Peyer's patch (tissue), 4 donors: Measurements from ENCODE around the gene ACSS1. TPM values are rescaled to one million over a fixed set of nuclear protein-coding genes. Genes with fewer than 3 reads are reported as not detected.

Experiments used
- DNase-seq, 3 donors: peaks; one replicate each; pipeline ENCODE4 v3.0.0-alpha.2; 2017 to 2019
- H3K27ac ChIP-seq, 4 donors: fragments of 200-600 bp; sonication (generic); one replicate each; pipeline ENCODE4 v1.5.1; 2016 to 2019
- H3K27me3 ChIP-seq, 2 donors: fragments of 200-600 bp; sonication (generic); one replicate each; pipeline ENCODE4 v1.5.1; 2019
- H3K36me3 ChIP-seq, 3 donors: fragments of 200-600 bp; sonication (generic); one replicate each; pipeline ENCODE4 v1.5.1; 2016 to 2019
- H3K4me1 ChIP-seq, 4 donors: fragments of 200-600 bp; sonication (generic); one replicate each; pipeline ENCODE4 v1.5.1; 2016 to 2019
- H3K4me3 ChIP-seq, 4 donors: fragments of 200-600 bp; sonication (generic); 1 replicate in 3 of 4; 2 replicates in 1 of 4; pipeline ENCODE4 v1.5.1; 2016 to 2019; ENCODE audit warnings: mild to moderate bottlenecking in 1 of 4
- H3K9me3 ChIP-seq, 4 donors: fragments of 200-600 bp; sonication (generic); one replicate each; pipeline ENCODE4 v1.5.1; 2016 to 2019; ENCODE audit warnings: mild to moderate bottlenecking in 1 of 4
- POLR2A ChIP-seq, 2 donors: fragments of 450-650 bp; IDR thresholded peaks; one replicate each; pipeline ENCODE4 v1.5.1; 2017; ENCODE audit warnings: antibody characterized with exemption in 2 of 2, mild to moderate bottlenecking in 2 of 2, moderate library complexity in 2 of 2
- total RNA-seq, 4 donors: library from RNA; depleted of rRNA; stranded (reverse); fragments of >200 nt; gene quantifications; one replicate each; pipeline ENCODE4 v1.1.0, GENCODE V29; 2016
- TF ChIP-seq, protein P1 (sequence below), 6 experiments: fragments of 450-650 bp in 4 of 6; fragments of 200-600 bp in 2 of 6; sonication (generic) in 1 of 6; IDR thresholded peaks; one replicate each; pipeline ENCODE4 v1.5.1; 2017 to 2019; ENCODE audit warnings: antibody characterized with exemption in 6 of 6, mild to moderate bottlenecking in 3 of 6, moderate library complexity in 1 of 6

Gene ACSS1
- total RNA-seq, 4 donors from 2014 or later: 49.5 to 160 (median 134) TPM

DNA sequence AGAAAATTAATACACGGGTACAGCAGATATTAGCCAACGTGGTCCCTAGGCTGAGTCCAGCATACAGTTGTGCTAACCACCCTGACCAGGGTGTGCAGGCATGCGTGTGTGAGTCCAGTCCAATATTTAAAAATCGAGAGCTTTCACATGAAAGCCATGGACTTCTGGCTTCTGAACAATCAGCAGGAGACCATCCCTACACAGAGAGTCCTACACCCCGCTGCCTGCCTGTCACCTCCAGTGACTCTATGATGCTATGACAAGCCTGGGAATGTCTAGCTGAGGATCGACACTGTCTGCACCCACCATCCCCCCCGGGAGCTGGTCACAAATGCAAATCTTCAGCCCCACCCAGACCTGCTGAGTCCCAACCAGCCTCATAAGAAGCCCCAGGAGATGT, 7.9 kb downstream of the ACSS1 start:
- TF ChIP-seq POLR2A (IDR thresholded peaks at IDR 0.05): no peak
- TF ChIP-seq, protein P1, sequence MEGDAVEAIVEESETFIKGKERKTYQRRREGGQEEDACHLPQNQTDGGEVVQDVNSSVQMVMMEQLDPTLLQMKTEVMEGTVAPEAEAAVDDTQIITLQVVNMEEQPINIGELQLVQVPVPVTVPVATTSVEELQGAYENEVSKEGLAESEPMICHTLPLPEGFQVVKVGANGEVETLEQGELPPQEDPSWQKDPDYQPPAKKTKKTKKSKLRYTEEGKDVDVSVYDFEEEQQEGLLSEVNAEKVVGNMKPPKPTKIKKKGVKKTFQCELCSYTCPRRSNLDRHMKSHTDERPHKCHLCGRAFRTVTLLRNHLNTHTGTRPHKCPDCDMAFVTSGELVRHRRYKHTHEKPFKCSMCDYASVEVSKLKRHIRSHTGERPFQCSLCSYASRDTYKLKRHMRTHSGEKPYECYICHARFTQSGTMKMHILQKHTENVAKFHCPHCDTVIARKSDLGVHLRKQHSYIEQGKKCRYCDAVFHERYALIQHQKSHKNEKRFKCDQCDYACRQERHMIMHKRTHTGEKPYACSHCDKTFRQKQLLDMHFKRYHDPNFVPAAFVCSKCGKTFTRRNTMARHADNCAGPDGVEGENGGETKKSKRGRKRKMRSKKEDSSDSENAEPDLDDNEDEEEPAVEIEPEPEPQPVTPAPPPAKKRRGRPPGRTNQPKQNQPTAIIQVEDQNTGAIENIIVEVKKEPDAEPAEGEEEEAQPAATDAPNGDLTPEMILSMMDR (IDR thresholded peaks at IDR 0.05): no peak
- Histone ChIP-seq H3K27ac (peak overlapping the region in 1 of 4 donors; percentile 46), H3K4me3 (no peak overlapping the region), H3K27me3 (no peaks in the 10 kb centered on the region), H3K9me3 (no peaks in the 10 kb centered on the region), H3K36me3 (peaks cover 0 to 32% (median 0%) of the 10 kb centered on the region in 3 donors), H3K4me1 (peaks cover 7 to 87% (median 17%) of the 10 kb centered on the region in 4 donors)
- no peak for DNase-seq

DNA sequence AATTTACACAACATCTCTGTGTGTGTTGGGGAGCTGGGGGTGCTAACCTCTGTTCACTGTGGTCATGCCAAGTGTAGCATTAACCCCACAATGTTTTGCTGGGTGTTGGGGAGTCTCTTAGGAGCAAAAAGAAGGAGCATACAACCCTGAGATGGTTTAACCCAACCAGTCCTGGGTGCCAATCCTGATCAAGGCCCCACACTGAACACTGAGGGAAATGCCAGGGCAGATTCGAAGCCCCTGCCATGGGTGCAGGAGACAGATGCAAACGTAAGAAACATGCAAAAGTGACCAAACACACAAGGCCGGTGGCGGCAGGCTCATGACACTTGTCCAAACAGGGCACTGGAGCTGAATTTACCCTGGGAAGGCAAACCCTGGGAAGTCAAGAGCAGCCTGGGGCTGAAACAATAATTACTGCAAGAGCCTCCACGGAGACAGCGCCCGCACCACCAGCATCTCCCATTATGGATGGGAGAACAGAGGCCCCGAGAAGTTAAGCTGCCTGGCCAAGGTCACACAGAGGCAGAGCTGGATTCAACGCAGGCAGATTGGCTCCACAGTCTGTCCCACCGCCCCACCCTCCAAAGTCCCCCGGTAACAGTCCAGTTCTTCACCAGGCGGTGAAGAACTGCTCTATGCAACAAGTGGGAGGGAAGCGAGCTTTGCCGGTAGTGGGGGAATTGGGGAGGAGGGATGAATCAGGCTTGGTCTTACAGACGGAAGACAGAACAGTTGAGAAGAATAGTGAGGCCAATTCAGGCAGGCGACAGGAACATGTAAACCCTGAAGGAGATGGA, 8.5 kb downstream of the ACSS1 start:
- Histone ChIP-seq H3K9me3 (no peaks in the 10 kb centered on the region), H3K4me1 (peaks cover 7 to 87% (median 18%) of the 10 kb centered on the region in 4 donors), H3K27ac (peak overlapping the region in 1 of 4 donors; percentile 46), H3K36me3 (peaks cover 0 to 32% (median 0%) of the 10 kb centered on the region in 3 donors), H3K27me3 (no peaks in the 10 kb centered on the region), H3K4me3 (no peak overlapping the region)
- DNase-seq: peak in 2 of 3 donors; percentile 40 to 41
- TF ChIP-seq, protein P1 (IDR thresholded peaks at IDR 0.05): no peak
- no peak for TF ChIP-seq POLR2A (IDR thresholded peaks at IDR 0.05)

DNA sequence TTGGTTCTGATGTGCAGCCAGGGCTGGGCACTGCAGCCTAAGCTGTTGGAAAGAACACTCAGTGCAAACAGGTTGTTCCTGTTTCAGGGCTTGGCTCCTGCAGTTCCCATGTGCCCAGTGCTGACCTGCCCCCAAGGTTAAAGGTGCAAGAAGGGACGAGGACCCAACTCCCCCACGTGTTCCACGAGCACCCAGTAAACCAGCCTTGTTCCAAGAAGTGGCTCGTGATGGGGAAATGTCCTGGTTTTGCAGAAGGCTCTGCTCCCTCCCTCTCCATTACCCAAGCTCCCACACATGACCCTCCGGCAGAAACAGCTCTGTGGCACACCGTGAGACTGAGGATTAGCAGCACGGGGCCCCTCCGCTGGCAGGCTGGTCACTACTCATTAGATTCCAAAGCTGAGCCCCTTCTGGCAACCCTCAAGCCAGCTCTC, 9.4 kb downstream of the ACSS1 start:
- no peaks in the 10 kb centered on the region for H3K9me3 ChIP-seq
- peaks cover 2 to 87% (median 14%) of the 10 kb centered on the region in 4 donors for H3K4me1 ChIP-seq
- peaks cover 0 to 32% (median 0%) of the 10 kb centered on the region in 3 donors for H3K36me3 ChIP-seq
- H3K4me3 ChIP-seq: no peak overlapping the region
- peak overlapping the region in 2 of 4 donors; percentile 38 to 46 for H3K27ac ChIP-seq
- TF ChIP-seq, protein P1 (IDR thresholded peaks at IDR 0.05): no peak
- no peak for TF ChIP-seq POLR2A (IDR thresholded peaks at IDR 0.05)
- H3K27me3 ChIP-seq: no peaks in the 10 kb centered on the region
- DNase-seq: peak in 2 of 3 donors; percentile 41 to 45

DNA sequence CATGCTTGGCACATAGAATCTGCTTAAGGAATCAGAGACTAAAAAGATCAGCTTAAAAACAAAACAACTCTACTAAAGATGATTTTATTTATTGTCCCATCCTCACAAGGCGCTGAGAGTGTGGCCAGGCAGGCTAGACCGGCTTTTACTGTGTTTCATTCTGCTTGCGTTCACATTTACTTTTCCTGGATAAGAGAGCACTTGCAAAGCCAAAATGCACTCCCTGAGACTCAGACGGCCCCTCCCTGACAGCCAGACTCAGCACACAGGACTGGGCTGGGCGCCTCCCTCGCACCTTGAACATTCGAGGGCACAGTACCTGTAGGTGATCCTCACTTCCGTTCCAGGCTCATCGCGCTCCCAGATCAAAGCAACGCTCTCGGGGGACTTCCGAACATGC, 10.2 kb downstream of the ACSS1 start:
- TF ChIP-seq, protein P1 (IDR thresholded peaks at IDR 0.05): no peak
- TF ChIP-seq POLR2A (IDR thresholded peaks at IDR 0.05): no peak

DNA sequence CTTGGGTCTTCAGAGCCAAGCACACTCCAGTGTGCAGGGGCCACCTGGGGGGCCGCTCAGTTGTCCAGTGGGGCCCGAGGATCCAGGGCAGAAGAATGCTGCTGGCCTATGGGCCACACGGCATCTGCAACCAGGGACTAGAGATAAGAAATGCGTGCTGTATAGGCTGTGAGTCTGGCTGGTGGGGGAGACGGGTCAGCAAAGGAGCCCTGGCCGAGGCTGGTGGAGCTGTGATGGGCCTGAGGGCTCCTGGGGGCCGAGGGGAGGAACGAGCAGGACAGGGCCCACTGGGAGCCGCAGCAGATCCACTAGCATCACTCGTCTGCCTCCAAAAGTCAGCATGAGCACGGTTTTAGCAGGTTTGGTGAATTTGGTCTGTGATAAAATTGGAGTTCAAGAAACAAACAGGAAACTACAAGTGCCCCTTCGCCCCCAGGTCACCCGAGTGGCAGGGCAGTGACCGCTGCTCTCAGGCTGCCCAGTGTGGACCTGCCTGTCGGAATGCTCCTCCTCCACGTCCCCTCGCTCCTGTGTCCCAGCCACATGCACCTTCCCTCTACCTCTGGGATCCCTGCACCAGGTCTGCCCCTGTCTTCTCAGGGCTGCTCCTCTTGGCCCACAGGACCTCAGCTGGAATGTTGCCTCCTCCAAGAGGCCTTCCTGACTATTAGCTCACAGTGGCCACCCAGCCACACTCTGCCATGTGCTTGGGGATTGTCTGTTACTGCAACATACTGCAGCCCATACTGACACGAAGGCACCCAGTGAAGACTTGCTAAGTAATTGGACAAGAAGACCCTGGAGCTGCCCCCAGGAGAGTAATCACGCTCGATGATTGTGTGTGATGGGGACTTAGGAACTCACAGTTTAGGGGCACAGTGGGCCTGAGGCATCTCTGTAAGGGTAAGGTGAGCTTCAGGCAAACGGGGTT, 10.9 kb downstream of the ACSS1 start:
- Histone ChIP-seq H3K36me3 (peaks cover 0 to 32% (median 0%) of the 10 kb centered on the region in 3 donors), H3K27me3 (no peaks in the 10 kb centered on the region), H3K4me3 (no peak overlapping the region), H3K27ac (no peak overlapping the region), H3K9me3 (no peaks in the 10 kb centered on the region), H3K4me1 (peaks cover 12 to 87% (median 21%) of the 10 kb centered on the region in 4 donors)
- TF ChIP-seq, protein P1 (IDR thresholded peaks at IDR 0.05): no peak
- TF ChIP-seq POLR2A (IDR thresholded peaks at IDR 0.05): no peak
- peak in 2 of 3 donors; percentile 34 to 38 for DNase-seq

More for the DNA sequence above, 10.2 kb downstream of the ACSS1 start:
- Histone ChIP-seq H3K9me3 (no peaks in the 10 kb centered on the region), H3K27me3 (no peaks in the 10 kb centered on the region), H3K4me1 (peaks cover 5 to 87% (median 16%) of the 10 kb centered on the region in 4 donors), H3K4me3 (no peak overlapping the region), H3K36me3 (peaks cover 0 to 32% (median 0%) of the 10 kb centered on the region in 3 donors), H3K27ac (peak overlapping the region in 1 of 4 donors; percentile 38)
- DNase-seq: peak in 2 of 3 donors; percentile 61 to 66
